HG03280 (cell line): ENCODE measurements around the gene FASN.
A peak's percentile ranks its signal among the peaks of the same experiment; 100 is the strongest.

ENCODE experiments used
- ATAC-seq: cut with Tn5 transposase; IDR thresholded peaks from one replicate; pipeline ENCODE4 v1.9.1; 2021; ENCODE audit warnings: mild to moderate bottlenecking, moderate library complexity; ENCODE audit not compliant: unreplicated experiment

Gene FASN

DNA sequence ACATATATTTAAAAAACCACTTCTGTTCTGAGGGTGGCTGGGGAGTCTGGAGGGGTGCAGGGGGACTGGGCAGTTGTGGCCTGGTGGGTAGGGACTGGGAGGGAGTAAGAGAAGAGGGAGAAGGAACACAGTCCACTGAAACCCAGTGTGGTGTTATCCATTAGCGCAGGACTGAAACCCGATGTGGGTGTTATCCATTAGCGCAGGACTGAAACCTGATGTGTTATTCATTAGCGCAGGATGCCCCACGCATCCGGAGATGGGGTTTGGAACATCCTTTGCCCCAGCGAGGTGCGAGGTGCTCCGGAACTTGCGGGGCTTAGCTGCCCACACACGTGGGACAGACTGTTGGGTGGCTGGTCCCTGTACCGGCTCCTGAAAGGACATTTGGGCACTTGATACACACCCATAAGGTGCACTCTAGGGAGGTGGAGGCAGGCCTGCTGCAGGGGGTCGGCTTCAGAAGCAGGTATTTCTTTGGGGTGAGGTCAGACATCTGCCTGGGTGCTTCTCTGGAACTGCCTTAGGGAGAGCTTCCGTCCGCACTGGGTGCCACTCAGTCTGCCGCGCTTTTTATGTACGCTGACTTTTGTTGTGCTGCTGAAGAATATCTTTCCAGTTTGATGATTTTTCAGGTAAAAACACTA lies 20.3 kb upstream of the FASN start:
- no peak for ATAC-seq

DNA sequence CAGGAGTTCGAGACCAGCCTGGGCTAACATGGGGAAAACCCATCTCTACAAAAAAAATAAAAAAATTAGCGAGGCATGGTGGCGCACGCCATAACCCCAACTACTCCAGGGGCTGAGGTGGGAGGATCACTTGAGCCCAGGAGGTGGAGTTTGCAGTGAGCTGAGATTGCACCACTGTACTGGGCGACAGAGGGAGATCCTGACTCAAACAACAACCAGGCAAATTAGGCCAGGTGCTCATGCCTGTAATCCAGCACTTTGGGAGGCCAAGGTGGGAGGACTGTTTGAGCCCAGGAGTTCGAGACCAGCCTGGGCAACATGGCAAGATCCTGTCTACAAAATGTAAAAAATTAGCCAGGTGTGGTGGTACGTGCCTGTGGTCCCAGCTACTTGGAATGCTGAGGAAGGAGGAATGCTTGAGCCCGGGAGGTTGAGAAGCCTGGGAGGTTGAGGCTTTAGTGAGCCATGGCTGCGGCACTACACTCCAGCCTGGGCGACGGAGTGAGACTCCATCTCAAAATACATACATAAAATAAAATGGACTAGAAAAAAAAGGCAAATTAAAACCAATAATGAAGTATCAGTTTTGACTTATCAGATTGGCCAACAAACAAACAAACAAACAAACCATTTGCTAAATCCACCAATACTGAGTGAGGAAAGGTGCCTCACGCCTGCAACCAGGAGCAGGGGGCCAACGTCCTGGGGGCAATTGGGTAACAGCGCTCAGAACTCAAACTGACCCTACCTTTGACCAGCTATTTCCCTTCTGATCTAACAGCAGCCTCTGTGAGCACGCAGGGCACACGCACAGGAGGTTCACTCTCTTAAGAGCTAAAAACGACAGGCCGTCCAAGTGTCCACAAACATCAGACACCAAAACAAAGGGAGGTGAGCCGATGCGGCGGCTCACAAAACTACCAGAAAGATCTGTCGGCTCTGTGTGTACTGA lies 19.4 kb upstream of the FASN start:
- no peak for ATAC-seq

DNA sequence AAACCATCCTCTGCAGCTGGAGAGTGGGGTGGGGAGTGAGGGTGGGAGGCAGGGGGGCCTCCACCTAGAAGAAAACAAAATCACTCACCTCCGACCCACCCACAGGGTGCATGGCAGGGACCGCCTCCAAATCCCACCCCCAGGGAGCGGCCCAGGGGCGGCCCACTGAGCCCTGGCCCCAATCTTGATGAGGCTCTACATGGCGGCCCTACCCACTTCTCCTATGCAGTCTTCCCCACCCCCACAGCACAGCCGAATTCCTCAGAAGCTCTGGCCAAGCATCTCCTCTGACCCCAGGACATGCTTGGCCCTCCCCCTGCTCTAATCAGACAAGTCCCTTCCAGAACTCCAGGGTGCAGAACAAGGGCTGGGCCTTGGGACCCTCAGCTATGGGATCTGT lies 18.2 kb upstream of the FASN start:
- no peak for ATAC-seq

DNA sequence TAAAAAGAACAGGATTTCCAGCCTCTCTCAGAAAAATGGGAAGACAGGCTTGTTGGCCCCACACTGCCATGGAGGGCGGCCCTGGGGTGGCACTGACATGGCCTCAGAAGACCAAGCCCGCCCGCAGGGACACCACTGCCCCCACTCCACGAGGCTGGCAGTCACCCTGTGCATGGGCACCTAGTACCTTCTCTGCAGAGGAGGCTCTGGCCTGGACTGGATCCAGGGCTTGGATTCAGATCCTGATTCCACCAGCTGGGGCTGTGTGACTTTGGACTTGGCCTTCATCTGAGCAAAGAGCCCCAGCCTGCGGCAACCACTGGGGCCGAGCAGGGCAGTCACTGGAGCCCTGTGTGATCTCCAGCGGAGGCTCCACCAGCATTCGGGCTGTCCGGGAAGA lies 16.8 kb upstream of the FASN start:
- no peak for ATAC-seq

DNA sequence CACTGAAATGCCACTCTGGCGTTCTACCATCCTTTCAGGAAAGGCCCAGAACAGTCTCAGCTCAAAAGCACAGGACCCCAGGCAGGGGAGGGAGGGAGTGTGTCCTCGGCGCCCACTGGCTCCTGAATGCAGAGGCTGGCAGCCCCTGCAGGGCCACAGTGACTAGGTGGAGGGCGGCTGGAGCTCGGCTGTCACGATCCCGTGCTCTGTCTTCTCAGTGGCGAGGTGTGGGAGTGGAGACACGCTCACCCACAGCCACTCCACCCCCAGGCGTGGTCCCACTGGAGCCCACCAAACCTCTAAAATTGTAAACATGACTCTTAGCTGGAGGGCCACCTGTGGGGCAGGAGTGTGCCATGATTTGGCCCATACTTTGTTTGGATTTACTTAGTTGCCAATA lies 16.4 kb upstream of the FASN start:
- no peak for ATAC-seq

DNA sequence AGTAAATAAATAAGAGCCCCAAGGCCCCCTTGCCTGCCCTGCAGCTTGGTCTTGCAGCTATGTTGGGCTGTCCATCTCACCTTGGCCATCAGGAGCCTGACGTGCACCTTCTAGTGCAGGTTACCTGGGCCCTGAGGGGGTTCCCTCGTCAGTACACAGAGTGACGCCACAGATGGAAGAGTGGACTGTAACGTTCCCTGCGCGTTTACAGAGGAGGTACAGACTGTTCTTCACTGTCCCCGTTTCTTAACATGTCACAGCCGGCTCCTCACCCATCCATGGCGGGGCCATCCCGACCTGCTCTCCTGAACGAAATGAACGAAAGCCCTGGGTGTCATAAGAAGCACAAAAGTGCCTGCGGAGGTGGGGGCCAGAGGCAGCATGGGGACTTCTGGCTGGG lies 15.9 kb upstream of the FASN start:
- ATAC-seq, result no peak

DNA sequence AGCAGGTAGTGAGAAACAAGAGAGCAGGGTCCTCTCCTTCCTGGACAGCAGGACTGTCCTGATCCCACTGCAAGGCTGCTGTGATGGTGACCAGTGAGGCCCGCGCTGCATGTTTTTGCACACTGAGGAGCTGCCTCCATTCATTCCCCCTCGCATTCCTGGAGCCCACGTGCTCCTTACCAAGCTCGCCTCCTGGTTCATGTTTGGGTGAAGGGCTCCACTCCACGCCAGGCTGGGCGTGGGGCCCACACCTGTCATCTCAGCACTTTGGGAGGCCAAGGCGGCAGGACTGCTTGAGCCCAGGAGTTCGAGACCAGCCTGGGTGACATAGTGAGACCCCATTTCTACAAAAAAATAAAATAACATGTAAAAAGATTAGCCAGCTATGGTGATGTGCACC lies 15.4 kb upstream of the FASN start:
- no peak for ATAC-seq

DNA sequence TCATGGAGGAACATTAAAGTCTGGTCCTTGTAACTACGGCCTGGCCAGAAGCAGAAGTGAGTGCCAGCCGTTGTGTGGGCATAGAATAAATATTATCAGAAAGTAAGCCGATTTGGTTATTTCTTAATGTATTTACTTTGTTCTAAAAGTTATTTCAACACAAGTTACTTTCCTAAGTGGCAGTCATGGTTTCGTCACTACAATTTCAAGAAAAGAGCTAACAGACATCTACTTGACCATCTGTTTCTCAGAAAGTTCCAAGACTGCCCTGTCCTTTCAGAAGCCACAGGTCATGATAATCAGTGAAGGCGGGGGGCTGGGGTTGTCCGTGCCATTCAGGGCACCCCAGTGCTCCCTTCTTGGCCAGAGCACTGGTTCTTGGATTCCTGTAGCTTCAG lies 14.9 kb upstream of the FASN start:
- ATAC-seq, result no peak

DNA sequence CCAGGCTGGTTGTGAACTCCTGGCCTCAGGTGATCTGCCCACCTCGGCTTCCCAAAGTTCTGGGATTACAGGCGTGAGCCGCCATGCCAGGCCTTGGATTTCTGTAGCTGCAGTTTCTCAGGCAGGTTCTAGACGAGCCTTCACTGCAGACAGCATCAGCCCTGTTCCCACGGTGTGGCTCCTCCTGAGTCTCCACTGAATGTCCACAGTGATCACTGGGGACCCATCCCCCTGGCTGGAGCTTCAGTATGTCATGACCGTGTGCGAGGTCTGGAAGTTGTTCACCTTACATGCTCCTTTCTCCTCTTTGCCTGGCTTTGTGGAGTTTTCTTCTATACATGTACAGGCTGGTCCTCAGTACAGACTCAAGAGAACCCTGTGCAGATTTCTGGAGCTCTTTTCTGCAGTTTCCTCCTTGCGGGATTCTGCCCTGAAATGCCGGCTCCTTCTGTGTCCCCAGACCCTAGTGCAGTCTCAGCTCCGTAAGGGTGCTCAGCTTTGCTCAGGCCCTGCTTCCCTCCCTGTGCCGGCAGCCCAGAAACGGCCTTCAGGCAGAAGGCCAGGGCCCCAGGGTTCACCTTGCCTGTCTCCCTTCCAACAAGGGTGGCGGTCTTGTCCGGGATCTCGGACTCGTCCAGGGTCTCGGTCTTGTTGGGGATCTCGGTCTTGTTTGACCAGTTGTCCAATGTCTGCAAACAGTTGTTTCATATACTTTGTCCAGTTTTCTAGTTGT lies 14.3 kb upstream of the FASN start:
- no peak for ATAC-seq

DNA sequence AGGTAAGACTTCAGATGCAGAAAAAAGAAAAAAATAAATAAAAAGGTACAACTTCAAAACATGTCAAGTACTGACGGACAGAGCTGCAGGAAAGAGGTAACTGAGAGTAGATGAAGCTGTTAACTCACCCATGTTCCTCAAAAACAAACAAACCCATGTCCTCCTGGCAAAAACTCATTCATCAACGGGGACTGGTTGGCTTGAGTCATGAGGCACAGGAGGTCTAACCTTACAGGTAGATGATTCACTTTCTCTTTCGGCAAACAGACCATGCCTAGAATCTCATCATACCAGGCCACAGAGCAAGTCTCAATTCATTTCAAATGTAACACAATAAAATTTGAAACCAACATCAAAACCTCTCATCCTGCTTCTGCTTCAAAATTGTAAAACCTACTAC lies 12.3 kb upstream of the FASN start:
- ATAC-seq, result no peak

DNA sequence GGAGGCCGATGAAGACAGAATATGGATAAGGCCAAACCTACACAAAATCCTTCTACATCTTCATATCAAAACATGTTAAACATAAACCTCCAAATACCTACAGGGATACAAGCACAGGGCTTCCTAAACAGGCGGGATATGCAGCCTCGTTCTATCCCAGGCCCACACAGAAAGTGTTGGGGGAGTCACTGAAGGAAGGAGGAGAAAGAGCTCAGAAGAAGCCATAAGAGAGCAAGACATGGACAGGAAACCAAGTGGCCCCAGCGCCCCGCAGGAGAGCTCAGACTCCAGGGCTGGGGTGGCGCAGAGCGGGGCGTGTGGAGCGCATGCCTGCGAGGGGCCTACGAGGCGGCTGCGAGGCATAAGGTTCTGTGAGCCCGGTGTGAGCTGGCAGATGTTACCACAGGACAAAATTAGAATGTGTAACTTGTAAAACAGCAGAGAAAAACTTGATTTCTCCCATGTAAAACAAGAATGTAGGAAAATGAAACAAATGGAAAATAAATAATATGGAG lies 11.0 kb upstream of the FASN start:
- no peak for ATAC-seq

DNA sequence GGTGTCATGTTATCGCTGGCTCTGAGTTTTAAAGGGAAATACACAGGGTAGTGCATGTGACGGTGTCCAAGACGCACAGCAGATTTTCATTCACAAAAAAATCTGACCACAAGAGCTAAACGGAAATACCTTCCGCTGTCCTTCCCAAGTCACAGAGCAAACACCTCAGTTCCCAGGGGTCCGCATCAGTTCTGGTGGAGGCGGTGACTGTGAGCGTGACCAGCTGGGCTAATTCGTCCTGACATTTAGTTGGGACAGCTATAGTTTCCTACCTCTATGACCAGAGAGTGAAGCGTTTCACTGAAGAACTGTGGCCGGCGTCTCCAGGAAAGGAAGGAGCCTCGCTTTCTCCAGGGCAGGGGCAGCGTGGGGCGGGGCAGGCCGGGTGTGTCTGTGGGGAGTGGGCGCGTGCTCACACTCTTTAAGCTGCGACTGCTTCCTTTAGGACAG lies 10.5 kb upstream of the FASN start:
- no peak for ATAC-seq

DNA sequence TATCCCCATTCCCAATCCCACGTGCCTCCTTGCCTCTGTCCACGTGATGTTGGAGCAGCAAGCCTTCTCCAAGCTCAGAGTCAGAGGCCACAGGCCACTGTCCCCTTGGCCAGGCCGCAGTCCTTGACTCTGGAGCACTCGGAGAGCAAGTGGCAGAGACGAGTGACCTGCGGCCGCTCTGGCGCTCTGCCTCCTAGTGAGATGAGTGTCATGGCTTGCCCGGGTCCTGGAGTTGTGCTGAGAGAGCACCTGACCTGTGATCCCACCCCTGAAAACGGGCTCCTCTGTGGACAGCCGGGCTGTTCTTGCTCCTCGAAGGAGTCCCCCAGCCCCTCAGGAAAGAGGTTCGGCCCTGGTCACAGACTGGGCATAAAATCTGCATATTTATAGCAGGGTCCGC lies 10.0 kb upstream of the FASN start:
- no peak for ATAC-seq

DNA sequence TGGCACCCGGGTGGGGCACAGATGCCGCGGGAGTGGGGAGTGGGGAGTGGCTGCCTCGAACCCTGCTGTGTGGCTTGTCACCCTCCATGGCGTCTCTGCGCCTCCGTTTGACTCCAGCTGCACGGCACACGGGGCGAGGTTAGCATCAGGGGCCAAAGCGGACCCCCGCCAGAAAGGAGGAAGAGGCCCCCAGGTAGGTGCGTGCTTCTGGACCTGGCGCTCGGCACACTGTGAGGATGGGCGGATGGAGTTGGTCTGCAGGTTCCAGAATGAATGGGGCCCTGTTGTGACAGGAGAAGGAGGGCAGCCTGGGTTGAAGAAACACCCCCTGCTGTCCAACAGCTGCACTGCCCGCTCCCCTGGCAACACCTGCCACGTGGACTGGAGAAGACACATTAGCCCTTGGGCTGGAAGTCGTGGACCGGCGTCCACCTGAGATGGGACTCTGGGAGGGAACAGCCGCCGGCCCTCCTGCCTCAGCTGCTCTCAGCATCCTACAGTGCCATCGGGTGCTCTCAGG lies 9.4 kb upstream of the FASN start:
- no peak for ATAC-seq

DNA sequence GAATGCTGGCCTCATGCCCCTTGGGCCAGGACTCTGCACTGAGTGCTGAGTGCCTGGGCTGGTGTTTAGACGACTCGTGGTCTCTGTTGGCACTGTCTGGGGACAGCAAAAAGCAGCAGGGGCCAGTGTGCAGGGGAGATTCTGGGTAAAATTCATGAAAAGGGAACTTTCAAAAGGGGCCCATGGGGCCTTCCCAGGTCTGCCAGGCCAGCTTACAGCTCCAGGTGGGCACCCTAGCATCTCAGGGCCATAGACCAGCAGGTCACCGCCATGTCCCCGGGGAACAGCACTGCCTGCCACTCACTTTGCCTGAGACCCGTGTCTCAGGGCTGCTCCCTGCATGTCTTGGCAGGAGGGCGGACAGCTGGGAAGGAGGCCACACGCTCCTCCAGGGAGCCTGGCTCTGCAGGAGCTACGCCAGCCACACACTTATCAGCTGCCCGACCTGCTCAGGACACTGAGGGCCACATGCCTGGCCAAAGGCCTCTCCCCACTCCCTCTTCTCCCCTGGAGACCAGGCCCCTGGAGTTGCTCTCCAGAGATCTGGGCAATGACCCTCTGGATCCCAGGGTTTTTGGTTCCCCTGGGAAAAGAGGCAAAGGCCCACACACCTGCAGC lies 8.8 kb upstream of the FASN start:
- ATAC-seq, result peak; percentile 8

DNA sequence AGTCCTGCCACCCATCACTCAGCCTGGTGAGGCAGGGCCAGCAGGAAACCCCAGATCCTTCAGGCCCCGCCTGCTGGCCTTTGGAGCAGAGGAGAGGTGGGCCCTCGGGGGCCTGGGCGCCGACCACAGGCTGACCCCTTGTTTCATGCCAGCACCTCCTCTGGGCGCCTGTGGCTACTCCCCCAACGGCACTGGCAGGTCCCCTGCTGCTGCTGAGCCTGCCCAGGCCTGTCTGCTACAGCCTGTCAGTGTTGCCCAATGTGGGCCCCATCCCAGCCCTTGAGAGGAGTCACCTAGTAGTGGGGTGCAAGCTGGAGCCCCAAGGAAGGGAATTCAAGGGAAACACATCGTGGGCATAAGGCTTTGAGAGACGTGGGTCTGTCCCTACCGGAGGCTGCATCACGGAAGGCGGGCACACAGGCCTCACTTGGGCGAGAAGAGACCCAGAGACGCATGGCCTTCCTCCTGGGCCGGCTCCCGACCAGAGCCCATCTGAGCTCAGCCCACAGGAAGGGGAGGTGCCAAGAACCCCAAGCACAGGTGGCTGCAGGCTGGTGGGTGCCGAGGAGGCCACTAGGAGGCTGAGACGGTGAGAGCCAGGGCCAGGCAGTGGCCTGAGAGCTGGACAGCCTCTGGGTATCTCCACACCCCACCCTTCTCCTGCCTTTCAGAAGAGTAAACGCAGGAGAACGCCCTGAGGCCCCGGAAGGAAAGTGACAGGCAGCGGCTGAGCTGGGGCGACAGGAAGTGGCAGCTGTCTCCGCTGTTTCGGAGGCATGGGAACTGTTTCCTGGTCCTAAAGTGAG lies 8.0 kb upstream of the FASN start:
- ATAC-seq, result peak; percentile 72

DNA sequence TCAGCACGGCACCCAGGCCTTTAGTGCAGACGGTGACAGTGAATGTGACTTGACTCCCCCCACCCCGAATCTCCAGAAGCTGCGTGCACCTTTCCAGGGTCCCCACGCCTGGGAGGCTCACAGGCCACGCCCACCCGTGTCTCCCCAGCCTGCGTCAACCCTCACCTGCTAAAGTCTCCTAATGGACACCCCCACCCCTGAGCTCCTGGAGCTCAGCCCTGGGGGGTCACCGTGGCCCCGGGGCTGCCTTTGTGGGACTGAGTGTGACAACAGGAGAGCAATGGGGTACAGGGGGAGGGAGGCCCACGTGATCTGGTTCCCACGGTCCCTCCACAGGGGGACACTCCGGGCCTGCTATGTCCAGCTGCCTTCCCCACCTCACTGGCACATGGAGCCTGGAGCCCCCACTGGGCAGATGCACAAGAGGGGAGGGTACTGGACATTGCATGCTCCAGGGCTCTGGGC lies 7.4 kb upstream of the FASN start:
- ATAC-seq, result no peak

DNA sequence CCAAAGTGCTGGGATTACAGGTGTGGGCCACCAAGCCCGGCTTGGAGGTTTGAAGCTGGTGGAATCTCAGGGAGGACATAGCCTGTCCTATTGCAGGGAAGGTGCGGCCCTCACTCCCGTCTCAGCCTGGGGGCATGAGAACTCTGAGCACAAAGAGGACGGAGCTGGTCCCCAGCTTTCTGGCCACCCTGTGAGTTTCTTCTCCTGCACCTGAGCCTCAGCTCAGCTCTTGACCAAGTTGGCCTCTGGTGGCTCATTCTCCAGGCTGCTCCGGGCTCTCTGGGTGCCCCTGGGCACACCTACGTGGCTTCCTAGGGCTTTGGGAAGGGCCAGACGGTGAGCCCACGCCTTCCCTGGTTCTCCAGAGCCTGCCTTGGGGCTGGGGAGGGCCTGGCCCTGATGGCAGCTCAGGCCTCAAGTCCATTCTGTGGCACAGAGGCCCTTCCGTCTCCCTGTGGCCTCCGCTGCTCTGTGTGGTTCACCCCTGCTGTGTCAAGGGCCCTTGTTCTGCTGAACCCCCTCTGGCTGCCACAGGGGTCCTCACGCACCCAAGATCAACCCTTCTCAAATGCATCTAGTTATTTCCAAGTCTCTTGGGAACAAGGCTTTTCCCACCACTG lies 6.9 kb upstream of the FASN start:
- no peak for ATAC-seq
